ENCODE measurements around the gene AMACR. TPM values are rescaled to one million over a fixed set of nuclear protein-coding genes. Genes with fewer than 3 reads are reported as not detected.

Gene AMACR
- total and polyA plus RNA-seq, 9 of the 15 experiments (the other 6 are each of a cell fraction or from before 2014, with no cell fraction given), result 0.72 to 4.6 (median 4.0) TPM

DNA sequence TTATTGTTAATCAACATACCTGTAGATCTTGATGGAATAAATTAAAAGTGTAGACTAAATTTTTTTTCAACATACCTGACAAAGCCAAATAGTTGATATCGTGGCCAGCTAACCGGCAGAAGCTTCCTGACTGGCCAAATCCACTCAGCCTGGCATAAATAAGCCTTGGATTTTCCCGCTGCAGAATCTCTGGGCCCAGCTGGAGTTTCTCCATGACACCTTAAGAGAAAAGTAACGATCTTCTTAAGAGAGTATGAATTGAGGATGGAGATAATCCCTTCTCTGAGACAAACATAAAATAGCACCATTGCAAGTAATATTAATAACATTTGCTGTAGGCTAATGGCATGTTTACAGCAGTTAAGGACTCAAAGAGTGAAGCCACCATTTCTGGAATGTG lies 2.2 kb downstream of the AMACR start:
- intact Hi-C loops (cut with micrococcal nuclease), result no loop called here
- Histone ChIP-seq H3K79me2 (ENCODE audit: control insufficient read depth, insufficient read depth, low read length) (no peaks in the 10 kb centered on the region), H3K9me3 (replicated peaks; ENCODE audit: control insufficient read depth, insufficient read depth, low read depth, low read length) (no peaks in the 10 kb centered on the region), H3K4me1 (replicated peaks in 1 of 2; ENCODE audit: control insufficient read depth in 2 of 2, insufficient read depth in 2 of 2, low read length in 2 of 2) (peaks cover 7 to 12% of the 10 kb centered on the region in 2 experiments; a peak in 4 of 5 replicates), H4K20me1 (replicated peaks; ENCODE audit: control insufficient read depth, insufficient read depth, low read length) (no peaks in the 10 kb centered on the region), H3K27ac (ENCODE audit: extremely low read depth, low read depth, low read length) (no peak overlapping the region), H3K36me3 (ENCODE audit: control insufficient read depth, insufficient read depth, low read length) (no peaks in the 10 kb centered on the region; the same call in 2 of the 3 replicates), H2AFZ (ENCODE audit: low read depth, low read length) (no peak overlapping the region), H3K9me1 (ENCODE audit: control insufficient read depth, insufficient read depth, low read length) (no peaks in the 10 kb centered on the region), H3K4me2 (ENCODE audit: insufficient read depth, low read length) (no peak overlapping the region), H3K27me3 (ENCODE audit: control insufficient read depth in 2 of 2, insufficient read depth in 2 of 2, low read length in 2 of 2) (no peaks in the 10 kb centered on the region), H3K4me3 (no peak overlapping the region), H3K9ac (ENCODE audit: insufficient read depth in 1 of 2, low read depth in 2 of 2, low read length in 2 of 2) (no peak overlapping the region)
- TF ChIP-seq, protein P1, sequence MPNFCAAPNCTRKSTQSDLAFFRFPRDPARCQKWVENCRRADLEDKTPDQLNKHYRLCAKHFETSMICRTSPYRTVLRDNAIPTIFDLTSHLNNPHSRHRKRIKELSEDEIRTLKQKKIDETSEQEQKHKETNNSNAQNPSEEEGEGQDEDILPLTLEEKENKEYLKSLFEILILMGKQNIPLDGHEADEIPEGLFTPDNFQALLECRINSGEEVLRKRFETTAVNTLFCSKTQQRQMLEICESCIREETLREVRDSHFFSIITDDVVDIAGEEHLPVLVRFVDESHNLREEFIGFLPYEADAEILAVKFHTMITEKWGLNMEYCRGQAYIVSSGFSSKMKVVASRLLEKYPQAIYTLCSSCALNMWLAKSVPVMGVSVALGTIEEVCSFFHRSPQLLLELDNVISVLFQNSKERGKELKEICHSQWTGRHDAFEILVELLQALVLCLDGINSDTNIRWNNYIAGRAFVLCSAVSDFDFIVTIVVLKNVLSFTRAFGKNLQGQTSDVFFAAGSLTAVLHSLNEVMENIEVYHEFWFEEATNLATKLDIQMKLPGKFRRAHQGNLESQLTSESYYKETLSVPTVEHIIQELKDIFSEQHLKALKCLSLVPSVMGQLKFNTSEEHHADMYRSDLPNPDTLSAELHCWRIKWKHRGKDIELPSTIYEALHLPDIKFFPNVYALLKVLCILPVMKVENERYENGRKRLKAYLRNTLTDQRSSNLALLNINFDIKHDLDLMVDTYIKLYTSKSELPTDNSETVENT (CRISPR knock-in tag; IDR thresholded peaks at IDR 0.05), result no peak
- TF ChIP-seq SETDB1 (IDR thresholded peaks at IDR 0.05; ENCODE audit: low read length), result no peak
- no peak for TF ChIP-seq ZNF121 (CRISPR knock-in tag; conservative IDR thresholded peaks at IDR 0.05)
- no peak for TF ChIP-seq ZNF431 (CRISPR knock-in tag; IDR thresholded peaks at IDR 0.05)
- DNase-seq (ENCODE audit: extremely low read depth in 1 of 4, low spot score in 3 of 4), result no peak
- 38% methylated on average over 4 of the region's 4 CpGs for WGBS (ENCODE audit: insufficient coverage, low coverage, missing lambda C conversion rate)
- no peak for FAIRE-seq
- ChIA-PET POLR2A (interaction anchor here (0.9 kb wide), 1 partner anchor 8 kb away, joined by 5 read pairs; no protein-coding TSS in a partner anchor), CTCF (ENCODE audit: low intra/inter-chr PET ratio) (no interaction called here)
- ATAC-seq, result no peak
- in situ Hi-C loops (cut with MboI), result loop anchor here (10.0 kb wide), 1 partner anchor 439 kb away; no protein-coding TSS in a partner anchor
- BruUV-seq (replicated peaks), result no TSS peak

Data from K562 (cell line).